HepG2 (cell line): ENCODE measurements around the gene RHBG. TPM values are rescaled to one million over a fixed set of nuclear protein-coding genes. Genes with fewer than 3 reads are reported as not detected.
A peak's percentile ranks its signal among the peaks of the same experiment; 100 is the strongest.

Experiments used
- CBX5 ChIP-seq: sonication (generic); formaldehyde crosslinking; IDR thresholded peaks from 2 replicates; pipeline ENCODE4 v1.4.0; 2020; ENCODE audit warnings: missing genetic modification reagents, borderline replicate concordance
- CTCF ChIP-seq: sonication (generic); formaldehyde crosslinking; IDR thresholded peaks from 2 replicates; pipeline ENCODE4 v1.5.0; 2020; ENCODE audit warnings: mild to moderate bottlenecking, missing genetic modification reagents, moderate library complexity
- FOSL2 ChIP-seq: sonication (generic); formaldehyde crosslinking; IDR thresholded peaks from 2 replicates; pipeline ENCODE4 v1.4.0; 2020; ENCODE audit warnings: missing genetic modification reagents
- GFI1 ChIP-seq: sonication (generic); formaldehyde crosslinking; IDR thresholded peaks from 2 replicates; pipeline ENCODE4 v1.5.0; 2020; ENCODE audit warnings: missing genetic modification reagents, mild to moderate bottlenecking, borderline replicate concordance
- GMEB1 ChIP-seq: sonication (generic); formaldehyde crosslinking; IDR thresholded peaks from 2 replicates; pipeline ENCODE4 v1.5.1; 2020; ENCODE audit warnings: missing genetic modification reagents, mild to moderate bottlenecking, borderline replicate concordance
- MLX ChIP-seq: IDR thresholded peaks from 2 replicates; pipeline ENCODE4 v1.6.1; 2016
- MLXIP ChIP-seq: sonication (generic); formaldehyde crosslinking; IDR thresholded peaks from 2 replicates; pipeline ENCODE4 v1.9.0; 2021; ENCODE audit warnings: missing genetic modification reagents, borderline replicate concordance
- NBN ChIP-seq: fragments of 450-650 bp; conservative IDR thresholded peaks from 2 replicates; pipeline ENCODE4 v1.6.1; 2017
- PAXIP1 ChIP-seq: sonication (generic); formaldehyde crosslinking; conservative IDR thresholded peaks from 2 replicates; pipeline ENCODE4 v1.4.0; 2020; ENCODE audit warnings: mild to moderate bottlenecking, missing genetic modification reagents, moderate library complexity
- PBX3 ChIP-seq: sonication (generic); formaldehyde crosslinking; IDR thresholded peaks from 2 replicates; pipeline ENCODE4 v1.8.1; 2023; ENCODE audit warnings: missing genetic modification reagents, inconsistent platforms, borderline replicate concordance
- SALL2 ChIP-seq: sonication (generic); formaldehyde crosslinking; IDR thresholded peaks from 2 replicates; pipeline ENCODE4 v1.8.1; 2023; ENCODE audit warnings: mild to moderate bottlenecking, missing genetic modification reagents, inconsistent platforms
- TAF1 ChIP-seq: sonication (generic); formaldehyde crosslinking; IDR thresholded peaks from 2 replicates; pipeline ENCODE4 v1.4.0; 2020; ENCODE audit warnings: missing genetic modification reagents
- ZBTB21 ChIP-seq: sonication (generic); formaldehyde crosslinking; IDR thresholded peaks from 2 replicates; pipeline ENCODE4 v1.4.0; 2020; ENCODE audit warnings: missing genetic modification reagents
- ZFP90 ChIP-seq: sonication (generic); formaldehyde crosslinking; IDR thresholded peaks from 2 replicates; pipeline ENCODE4 v1.8.0; 2022; ENCODE audit warnings: missing genetic modification reagents, mild to moderate bottlenecking, inconsistent platforms, borderline replicate concordance
- ZNF607 ChIP-seq: sonication (generic); formaldehyde crosslinking; IDR thresholded peaks from 2 replicates; pipeline ENCODE4 v1.5.1; 2020; ENCODE audit warnings: missing genetic modification reagents, mild to moderate bottlenecking, borderline replicate concordance
- ZNF781 ChIP-seq: sonication (generic); formaldehyde crosslinking; IDR thresholded peaks from 2 replicates; pipeline ENCODE4 v1.5.1; 2020; ENCODE audit warnings: borderline replicate concordance, mild to moderate bottlenecking, missing genetic modification reagents; ENCODE audit errors: not compliant biosample characterization
- polyA plus RNA-seq, 8 experiments: library from polyadenylated mRNA; depleted of rRNA in 3 of 8; stranded (reverse) in 7 of 8; unstranded in 1 of 8; fragments of >200 nt; fragmentation: Illumina TruSeq in 4 of 8; extraction: Trizol in 4 of 8; gene quantifications; 2 replicates each; pipeline versions ENCODE4 v1.2.1 to v1.2.3, GENCODE V29; 2011 to 2016; ENCODE audit warnings: low read depth in 4 of 8, missing spikeins in 1 of 8, mixed read lengths in 1 of 8; ENCODE audit not compliant: insufficient read depth in 1 of 8
- total RNA-seq, 5 experiments: library from RNA; depleted of rRNA; stranded (reverse); fragments of >200 nt; fragmentation: Illumina TruSeq; extraction: Trizol; gene quantifications; 2 replicates each; pipeline ENCODE4 v1.2.3, GENCODE V29; 2016; ENCODE audit warnings: low read depth in 1 of 5

Gene RHBG
- total and polyA plus RNA-seq, 2 of the 13 experiments (the other 11 are each of a cell fraction or from before 2014, with no cell fraction given), result 61.8 to 73.5 TPM

- TF ChIP-seq PAXIP1 (no peak), GMEB1 (CRISPR knock-in tag) (no peak), ZNF607 (CRISPR knock-in tag) (peak; percentile 67; the same call in 1 of the 2 replicates), GFI1 (CRISPR knock-in tag) (peak; percentile 59; the same call in 1 of the 2 replicates), NBN (no peak), ZBTB21 (0 out of 2 replicates have a peak, but pooled peaks have one; percentile 23), FOSL2 (CRISPR knock-in tag) (no peak; the same call in 1 of the 2 replicates), ZNF781 (CRISPR knock-in tag) (no peak), PBX3 (CRISPR knock-in tag) (no peak), SALL2 (CRISPR knock-in tag) (peak; percentile 55), CBX5 (no peak), MLX (no peak), TAF1 (peak; percentile 99), CTCF (CRISPR knock-in tag) (no peak), ZFP90 (CRISPR knock-in tag) (peak; percentile 55; the same call in 1 of the 2 replicates), MLXIP (CRISPR knock-in tag) (no peak)
Observed at GRCh38 chr1:156368889-156369684, at the start of gene RHBG (continued).
